Panc1 (cell line): Measurements from ENCODE around the gene NPTX2. TPM values are rescaled to one million over a fixed set of nuclear protein-coding genes. Genes with fewer than 3 reads are reported as not detected.

ENCODE experiments used
- ATAC-seq: fragments of 200-7000 bp; cut with Tn5 transposase; 2 replicates; pipeline ENCODE4 v1.9.1; 2020; ENCODE audit warnings: mild to moderate bottlenecking, moderate library complexity
- BruUV-seq: library from RNA; stranded (reverse); fragments of 400-500 nt; replicated peaks from 2 replicates; lab custom pipeline; 2021; lab: Mats Ljungman, UMichigan
- CTCF ChIA-PET: fragments of 300-600 bp; sonication (Branson Sonifier 250); formaldehyde crosslinking; loops from one replicate; lab custom pipeline; 2022; ENCODE audit warnings: antibody characterized with exemption; lab: Charles Lee
- POLR2A ChIA-PET: fragments of 300-600 bp; sonication (Branson Sonifier 250); formaldehyde crosslinking; loops from one replicate; lab custom pipeline; 2022; ENCODE audit warnings: antibody characterized with exemption; lab: Charles Lee
- DNase-seq: peaks from one replicate; pipeline ENCODE4 v3.0.0-alpha.2; 2010; ENCODE audit warnings: low read depth, low spot score
- H3K27ac ChIP-seq: 2 replicates; pipeline ENCODE4 v1.5.1; 2011; ENCODE audit warnings: mild to moderate bottlenecking, low read length, inconsistent platforms
- H3K27me3 ChIP-seq: fragments of 200-500 bp; sonication (Bioruptor generic); 2 replicates; pipeline ENCODE4 v1.6.0; 2014; ENCODE audit warnings: low read length, inconsistent platforms; ENCODE audit not compliant: control insufficient read depth, insufficient read depth
- H3K36me3 ChIP-seq: fragments of 200-500 bp; sonication (Bioruptor generic); 2 replicates; pipeline ENCODE4 v1.5.1; 2014; ENCODE audit warnings: inconsistent platforms, mild to moderate bottlenecking, low read length, moderate library complexity; ENCODE audit not compliant: control insufficient read depth, insufficient read depth
- H3K4me1 ChIP-seq: 2 replicates; pipeline ENCODE4 v1.5.1; 2011; ENCODE audit warnings: inconsistent platforms, mild to moderate bottlenecking, low read length, moderate library complexity; ENCODE audit not compliant: control insufficient read depth, insufficient read depth
- H3K4me3 ChIP-seq, 2 experiments: 2 replicates each; pipeline ENCODE4 v1.5.1; 2011 to 2012; ENCODE audit warnings: low read depth in 2 of 2, low read length in 2 of 2, mild to moderate bottlenecking in 2 of 2, inconsistent platforms in 1 of 2, moderate library complexity in 1 of 2
- H3K9me3 ChIP-seq: fragments of 200-500 bp; sonication (Bioruptor generic); 2 replicates; pipeline ENCODE4 v1.5.1; 2014; ENCODE audit warnings: low read depth, mild to moderate bottlenecking, inconsistent platforms, low read length, moderate library complexity; ENCODE audit not compliant: control insufficient read depth, insufficient read depth
- POLR2AphosphoS5 ChIP-seq: IDR thresholded peaks from 2 replicates; pipeline ENCODE4 v1.6.1; 2012; ENCODE audit warnings: mild to moderate bottlenecking, low read depth, low read length, moderate library complexity
- SIN3A ChIP-seq: IDR thresholded peaks from 2 replicates; pipeline ENCODE4 v1.6.1; 2012; ENCODE audit warnings: low read depth, mild to moderate bottlenecking, low read length, moderate library complexity, borderline replicate concordance; ENCODE audit not compliant: insufficient read depth
- TCF7L2 ChIP-seq: IDR thresholded peaks from 2 replicates; pipeline ENCODE4 v1.6.1; 2011; ENCODE audit warnings: mild to moderate bottlenecking, low read depth, low read length, inconsistent platforms
- in situ Hi-C: cut with HindIII; loops from 2 replicates; pipeline ENCODE4 v1.10.0; 2016; ENCODE audit warnings: low sequenced_read_pairs, low pct_unique_long_range_greater_than_20kb
- intact Hi-C: fragments of 100-400 bp; cut with micrococcal nuclease; formaldehyde crosslinking; loops from one replicate; pipeline ENCODE4 v1.10.0; 2022; ENCODE audit not compliant: unreplicated experiment
- total RNA-seq: library from RNA; stranded (reverse); gene quantifications from one replicate; pipeline ENCODE4 v1.2.1, GENCODE V29; 2021; ENCODE audit not compliant: unreplicated experiment
- TF ChIP-seq, protein P1 (sequence below): fragments of 450-650 bp; IDR thresholded peaks from 2 replicates; pipeline ENCODE4 v1.5.1; 2017; ENCODE audit warnings: mild to moderate bottlenecking
- TF ChIP-seq, protein P2 (sequence below), 2 experiments: IDR thresholded peaks; 2 replicates each; pipeline ENCODE4 v1.6.1; 2011 to 2012; ENCODE audit warnings: low read depth in 2 of 2, control low read depth in 1 of 2, low read length in 1 of 2, mild to moderate bottlenecking in 1 of 2, moderate library complexity in 1 of 2; ENCODE audit not compliant: insufficient read depth in 1 of 2

The NPTX2 gene
- total RNA-seq, 1 experiment from 2014 or later, result 0.15 TPM

DNA sequence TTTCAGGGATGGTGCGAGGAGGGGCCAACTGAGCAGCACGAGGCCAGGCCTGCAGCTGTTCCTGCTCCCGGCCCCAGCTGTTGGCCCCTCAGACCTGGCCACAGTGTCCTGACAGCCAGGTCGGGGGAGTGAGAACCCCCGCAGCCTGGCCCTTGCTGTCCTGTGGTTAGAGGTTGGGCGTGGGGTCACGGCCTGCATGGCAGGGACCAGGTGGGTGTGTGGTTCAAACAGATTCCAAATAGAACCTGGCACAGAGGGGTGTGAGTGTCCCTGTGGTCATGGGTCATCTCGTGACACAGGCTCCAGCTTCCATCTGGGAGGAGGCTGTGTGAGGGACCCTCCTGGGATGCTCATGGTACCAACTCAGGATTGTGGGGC lies 10.3 kb downstream of the NPTX2 start:
- peaks cover 22% of the 10 kb centered on the region for H3K27me3 ChIP-seq
- intact Hi-C loops (no loop called here), in situ Hi-C loops (no loop called here)
- no peaks in the 10 kb centered on the region; the same call in 1 of the 2 replicates for H3K4me1 ChIP-seq
- CTCF ChIA-PET, result no interaction called here
- DNase-seq, result no peak
- no peaks in the 10 kb centered on the region for H3K36me3 ChIP-seq
- BruUV-seq, result no TSS peak
- TF ChIP-seq POLR2AphosphoS5 (no peak), TCF7L2 (no peak), SIN3A (no peak)
- TF ChIP-seq, protein P1, sequence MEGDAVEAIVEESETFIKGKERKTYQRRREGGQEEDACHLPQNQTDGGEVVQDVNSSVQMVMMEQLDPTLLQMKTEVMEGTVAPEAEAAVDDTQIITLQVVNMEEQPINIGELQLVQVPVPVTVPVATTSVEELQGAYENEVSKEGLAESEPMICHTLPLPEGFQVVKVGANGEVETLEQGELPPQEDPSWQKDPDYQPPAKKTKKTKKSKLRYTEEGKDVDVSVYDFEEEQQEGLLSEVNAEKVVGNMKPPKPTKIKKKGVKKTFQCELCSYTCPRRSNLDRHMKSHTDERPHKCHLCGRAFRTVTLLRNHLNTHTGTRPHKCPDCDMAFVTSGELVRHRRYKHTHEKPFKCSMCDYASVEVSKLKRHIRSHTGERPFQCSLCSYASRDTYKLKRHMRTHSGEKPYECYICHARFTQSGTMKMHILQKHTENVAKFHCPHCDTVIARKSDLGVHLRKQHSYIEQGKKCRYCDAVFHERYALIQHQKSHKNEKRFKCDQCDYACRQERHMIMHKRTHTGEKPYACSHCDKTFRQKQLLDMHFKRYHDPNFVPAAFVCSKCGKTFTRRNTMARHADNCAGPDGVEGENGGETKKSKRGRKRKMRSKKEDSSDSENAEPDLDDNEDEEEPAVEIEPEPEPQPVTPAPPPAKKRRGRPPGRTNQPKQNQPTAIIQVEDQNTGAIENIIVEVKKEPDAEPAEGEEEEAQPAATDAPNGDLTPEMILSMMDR, result no peak
- TF ChIP-seq, protein P2, sequence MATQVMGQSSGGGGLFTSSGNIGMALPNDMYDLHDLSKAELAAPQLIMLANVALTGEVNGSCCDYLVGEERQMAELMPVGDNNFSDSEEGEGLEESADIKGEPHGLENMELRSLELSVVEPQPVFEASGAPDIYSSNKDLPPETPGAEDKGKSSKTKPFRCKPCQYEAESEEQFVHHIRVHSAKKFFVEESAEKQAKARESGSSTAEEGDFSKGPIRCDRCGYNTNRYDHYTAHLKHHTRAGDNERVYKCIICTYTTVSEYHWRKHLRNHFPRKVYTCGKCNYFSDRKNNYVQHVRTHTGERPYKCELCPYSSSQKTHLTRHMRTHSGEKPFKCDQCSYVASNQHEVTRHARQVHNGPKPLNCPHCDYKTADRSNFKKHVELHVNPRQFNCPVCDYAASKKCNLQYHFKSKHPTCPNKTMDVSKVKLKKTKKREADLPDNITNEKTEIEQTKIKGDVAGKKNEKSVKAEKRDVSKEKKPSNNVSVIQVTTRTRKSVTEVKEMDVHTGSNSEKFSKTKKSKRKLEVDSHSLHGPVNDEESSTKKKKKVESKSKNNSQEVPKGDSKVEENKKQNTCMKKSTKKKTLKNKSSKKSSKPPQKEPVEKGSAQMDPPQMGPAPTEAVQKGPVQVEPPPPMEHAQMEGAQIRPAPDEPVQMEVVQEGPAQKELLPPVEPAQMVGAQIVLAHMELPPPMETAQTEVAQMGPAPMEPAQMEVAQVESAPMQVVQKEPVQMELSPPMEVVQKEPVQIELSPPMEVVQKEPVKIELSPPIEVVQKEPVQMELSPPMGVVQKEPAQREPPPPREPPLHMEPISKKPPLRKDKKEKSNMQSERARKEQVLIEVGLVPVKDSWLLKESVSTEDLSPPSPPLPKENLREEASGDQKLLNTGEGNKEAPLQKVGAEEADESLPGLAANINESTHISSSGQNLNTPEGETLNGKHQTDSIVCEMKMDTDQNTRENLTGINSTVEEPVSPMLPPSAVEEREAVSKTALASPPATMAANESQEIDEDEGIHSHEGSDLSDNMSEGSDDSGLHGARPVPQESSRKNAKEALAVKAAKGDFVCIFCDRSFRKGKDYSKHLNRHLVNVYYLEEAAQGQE (IDR thresholded peaks at IDR 0.05; ENCODE audit: insufficient read depth in 1 of 2, low read depth in 2 of 2, low read length in 1 of 2), result no peak
- POLR2A ChIA-PET, result interaction anchor here (0.6 kb wide), 1 partner anchor 23 kb away, joined by 5 read pairs; no protein-coding TSS in a partner anchor
- no peak overlapping the region for H3K4me3 ChIP-seq
- no peak overlapping the region for H3K27ac ChIP-seq
- no peaks in the 10 kb centered on the region for H3K9me3 ChIP-seq
- no peak for ATAC-seq

DNA sequence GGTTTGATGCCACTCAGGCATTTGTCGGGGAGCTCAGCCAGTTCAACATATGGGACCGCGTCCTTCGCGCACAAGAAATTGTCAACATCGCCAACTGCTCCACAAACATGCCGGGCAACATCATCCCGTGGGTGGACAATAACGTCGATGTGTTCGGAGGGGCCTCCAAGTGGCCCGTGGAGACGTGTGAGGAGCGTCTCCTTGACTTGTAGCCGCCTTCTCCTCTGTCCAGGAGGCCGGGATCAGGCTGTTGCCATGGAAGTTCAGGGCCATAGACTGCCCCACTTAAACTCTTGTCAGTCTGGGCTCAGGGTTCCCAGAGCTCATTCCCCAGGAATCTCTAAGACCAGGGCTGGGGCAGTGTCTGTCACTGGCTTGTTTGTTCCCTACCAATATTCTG lies 11.3 kb downstream of the NPTX2 start:
- no peak; the same call in 1 of the 2 replicates for ATAC-seq
- in situ Hi-C loops, result no loop called here
- peaks cover 23% of the 10 kb centered on the region for H3K27me3 ChIP-seq

More for the DNA sequence above, 11.3 kb downstream of the NPTX2 start:
- no peak for TF ChIP-seq SIN3A
- TF ChIP-seq POLR2AphosphoS5, result no peak
- TF ChIP-seq, protein P1, result no peak
- TF ChIP-seq, protein P2 (IDR thresholded peaks at IDR 0.05; ENCODE audit: insufficient read depth in 1 of 2, low read depth in 2 of 2, low read length in 1 of 2), result no peak
- no peak for TF ChIP-seq TCF7L2
- intact Hi-C loops, result no loop called here
- ChIA-PET CTCF (no interaction called here), POLR2A (no interaction called here)
- H3K4me1 ChIP-seq, result no peaks in the 10 kb centered on the region; the same call in 1 of the 2 replicates
- BruUV-seq, result no TSS peak
- no peaks in the 10 kb centered on the region for H3K36me3 ChIP-seq
- H3K4me3 ChIP-seq, result no peak overlapping the region
- no peaks in the 10 kb centered on the region for H3K9me3 ChIP-seq
- no peak for DNase-seq
- H3K27ac ChIP-seq, result no peak overlapping the region
